H1 (cell line): ENCODE data around the gene RERE. TPM values are rescaled to one million over a fixed set of nuclear protein-coding genes. Genes with fewer than 3 reads are reported as not detected.

Experiments used
- CTCF ChIA-PET: fragments of 300-600 bp; sonication (Branson Sonifier 250); formaldehyde crosslinking; loops from one replicate; lab custom pipeline; 2021; ENCODE audit not compliant: partially characterized antibody; lab: Charles Lee
- POLR2A ChIA-PET: fragments of 300-600 bp; sonication (Branson Sonifier 250); formaldehyde crosslinking; loops from one replicate; lab custom pipeline; 2021; ENCODE audit warnings: inconsistent platforms; ENCODE audit not compliant: partially characterized antibody; lab: Charles Lee
- DNase-seq, 2 experiments: peaks; one replicate each; pipeline versions ENCODE4 v3.0.0 to v3.0.0-alpha.2; 2010 to 2022; ENCODE audit warnings: low spot score in 2 of 2, low read depth in 1 of 2, mixed read lengths in 1 of 2
- FAIRE-seq: peaks from 2 replicates; lab custom pipeline; 2011; peaks lifted over from hg19 to GRCh38; lab: Jason Lieb, UNC
- H2AFZ ChIP-seq: 2 replicates; pipeline ENCODE4 v1.8.1; 2012; ENCODE audit warnings: low read length, inconsistent platforms
- H2AK5ac ChIP-seq: 2 replicates; pipeline ENCODE4 v1.6.1; 2013; ENCODE audit warnings: low read depth, low read length
- H2BK120ac ChIP-seq: replicated peaks from 2 replicates; pipeline ENCODE3; 2013; ENCODE audit warnings: low read depth, low read length, inconsistent platforms
- H2BK12ac ChIP-seq: 2 replicates; pipeline ENCODE4 v1.6.1; 2013; ENCODE audit warnings: low read depth, low read length
- H2BK15ac ChIP-seq: 2 replicates; pipeline ENCODE4 v1.6.1; 2013; ENCODE audit warnings: low read length
- H2BK20ac ChIP-seq: 2 replicates; pipeline ENCODE4 v1.6.1; 2013; ENCODE audit warnings: low read length
- H2BK5ac ChIP-seq: 2 replicates; pipeline ENCODE4 v1.6.1; 2013; ENCODE audit warnings: low read depth, low read length
- H3K14ac ChIP-seq: 2 replicates; pipeline ENCODE4 v1.6.1; 2013; ENCODE audit warnings: inconsistent platforms; ENCODE audit not compliant: insufficient read length
- H3K18ac ChIP-seq: 2 replicates; pipeline ENCODE4 v1.6.1; 2013; ENCODE audit warnings: low read length; ENCODE audit errors: extremely low read depth
- H3K23ac ChIP-seq: 2 replicates; pipeline ENCODE4 v1.6.1; 2013; ENCODE audit warnings: inconsistent platforms; ENCODE audit not compliant: insufficient read length
- H3K23me2 ChIP-seq: 2 replicates; pipeline ENCODE4 v1.6.1; 2013; ENCODE audit warnings: low read depth, low read length
- H3K27ac ChIP-seq: 2 replicates; pipeline ENCODE4 v1.6.1; 2011; ENCODE audit warnings: low read depth, low read length, inconsistent platforms
- H3K27me3 ChIP-seq, 4 experiments: replicated peaks in 1 of 4; 1 replicate in 1 of 4; 2 replicates in 3 of 4; pipeline versions ENCODE4 v1.6.1 to v1.8.1; 2011 to 2013; ENCODE audit warnings: low read length in 3 of 4, mild to moderate bottlenecking in 3 of 4, inconsistent platforms in 2 of 4, mixed read lengths in 2 of 4, moderate library complexity in 1 of 4; ENCODE audit not compliant: control insufficient read depth in 3 of 4, insufficient read depth in 3 of 4; ENCODE audit errors: extremely low read depth in 1 of 4
- H3K36me3 ChIP-seq, 4 experiments: 2 replicates each; pipeline versions ENCODE4 v1.6.1 to v1.8.1; 2011 to 2013; ENCODE audit warnings: mild to moderate bottlenecking in 4 of 4, low read length in 3 of 4, moderate library complexity in 2 of 4, control low read depth in 1 of 4, inconsistent platforms in 1 of 4; ENCODE audit not compliant: insufficient read depth in 4 of 4, control insufficient read depth in 2 of 4
- H3K4ac ChIP-seq: replicated peaks from 2 replicates; pipeline ENCODE3; 2013; ENCODE audit warnings: low read length, low read depth, mixed read lengths, inconsistent platforms; ENCODE audit not compliant: insufficient read length
- H3K4me1 ChIP-seq, 4 experiments: replicated peaks in 1 of 4; 1 replicate in 1 of 4; 2 replicates in 3 of 4; pipeline versions ENCODE4 v1.6.1 to v1.8.1; 2011 to 2013; ENCODE audit warnings: low read length in 3 of 4, inconsistent platforms in 2 of 4, mixed read lengths in 1 of 4; ENCODE audit not compliant: insufficient read depth in 4 of 4, control insufficient read depth in 3 of 4
- H3K4me2 ChIP-seq, 2 experiments: 2 replicates each; pipeline versions ENCODE4 v1.6.1 to v1.8.1; 2011 to 2013; ENCODE audit warnings: low read depth in 2 of 2, low read length in 2 of 2, control low read depth in 1 of 2, inconsistent platforms in 1 of 2, mild to moderate bottlenecking in 1 of 2; ENCODE audit not compliant: insufficient read depth in 1 of 2
- H3K4me3 ChIP-seq, 4 experiments: fragments of 200-600, 300-600 bp in 1 of 4; sonication (generic), shearing (Covaris generic), sonication (Bioruptor Twin) in 1 of 4; 2 replicates each; pipeline versions ENCODE4 v1.5.1 to v1.8.1; 2011 to 2016; ENCODE audit warnings: low read length in 4 of 4, low read depth in 3 of 4, control low read depth in 2 of 4, inconsistent platforms in 2 of 4, mild to moderate bottlenecking in 2 of 4, mixed read lengths in 1 of 4, moderate library complexity in 1 of 4; ENCODE audit not compliant: insufficient read depth in 2 of 4; ENCODE audit errors: extremely low read depth in 1 of 4
- H3K56ac ChIP-seq: replicated peaks from 2 replicates; pipeline ENCODE3; 2013; ENCODE audit warnings: low read depth, mild to moderate bottlenecking, mixed read lengths, low read length, inconsistent platforms; ENCODE audit not compliant: insufficient read length
- H3K79me1 ChIP-seq: 2 replicates; pipeline ENCODE4 v1.6.1; 2013; ENCODE audit warnings: low read depth, low read length, control low read depth
- H3K79me2 ChIP-seq, 2 experiments: 2 replicates each; pipeline versions ENCODE4 v1.6.1 to v1.8.1; 2012 to 2013; ENCODE audit warnings: low read length in 2 of 2, mild to moderate bottlenecking in 2 of 2, inconsistent platforms in 1 of 2; ENCODE audit not compliant: insufficient read depth in 2 of 2, control insufficient read depth in 1 of 2
- H3K9ac ChIP-seq, 4 experiments: replicated peaks in 1 of 4; 1 replicate in 1 of 4; 2 replicates in 3 of 4; pipeline versions ENCODE4 v1.6.1 to v1.8.1; 2011 to 2013; ENCODE audit warnings: low read depth in 3 of 4, low read length in 3 of 4, control low read depth in 2 of 4, mild to moderate bottlenecking in 2 of 4, moderate library complexity in 2 of 4, inconsistent platforms in 1 of 4; ENCODE audit errors: extremely low read depth in 1 of 4
- H3K9me3 ChIP-seq, 2 experiments: 2 replicates each; pipeline versions ENCODE4 v1.6.1 to v1.8.1; 2012 to 2013; ENCODE audit warnings: mild to moderate bottlenecking in 2 of 2, moderate library complexity in 2 of 2, control low read depth in 1 of 2, inconsistent platforms in 1 of 2, low read depth in 1 of 2, low read length in 1 of 2, mixed read lengths in 1 of 2; ENCODE audit not compliant: insufficient read depth in 2 of 2
- H4K20me1 ChIP-seq, 2 experiments: replicated peaks in 1 of 2; 2 replicates each; pipeline versions ENCODE3 to v1.8.1; 2011 to 2013; ENCODE audit warnings: inconsistent platforms in 2 of 2, low read length in 2 of 2, mild to moderate bottlenecking in 1 of 2; ENCODE audit not compliant: insufficient read depth in 2 of 2, control insufficient read depth in 1 of 2
- H4K5ac ChIP-seq: 2 replicates; pipeline ENCODE4 v1.6.1; 2013; ENCODE audit warnings: low read length, low read depth, mixed read lengths, inconsistent platforms; ENCODE audit not compliant: insufficient read length
- H4K8ac ChIP-seq: 2 replicates; pipeline ENCODE4 v1.8.0; 2013; ENCODE audit warnings: mild to moderate bottlenecking, moderate library complexity, low read length, inconsistent platforms; ENCODE audit not compliant: insufficient read depth; ENCODE audit errors: extremely low read depth
- H4K91ac ChIP-seq: replicated peaks from 2 replicates; pipeline ENCODE3; 2013; ENCODE audit warnings: low read length, mixed read lengths, inconsistent platforms; ENCODE audit not compliant: insufficient read length
- BACH1 ChIP-seq: IDR thresholded peaks from 2 replicates; pipeline ENCODE4 v1.6.1; 2012; ENCODE audit warnings: low read length, improper control_type of control experiment
- BCL11A ChIP-seq, 2 experiments: IDR thresholded peaks; one replicate each; pipeline ENCODE4 v1.6.1; 2011; ENCODE audit warnings: low read depth in 2 of 2, low read length in 2 of 2, mild to moderate bottlenecking in 2 of 2
- CBX5 ChIP-seq: fragments of 300-800, 300-1000 bp; sonication (generic); IDR thresholded peaks from 2 replicates; pipeline ENCODE4 v1.7.1; 2016; ENCODE audit warnings: antibody characterized with exemption, low read length, low read depth
- CHD1 ChIP-seq: IDR thresholded peaks from 2 replicates; pipeline ENCODE4 v1.6.1; 2012; ENCODE audit warnings: low read depth, low read length, improper control_type of control experiment
- EZH2 ChIP-seq: fragments of 200-600 bp; sonication (generic); IDR thresholded peaks from 2 replicates; pipeline ENCODE4 v1.7.1; 2012; ENCODE audit warnings: low read depth, mild to moderate bottlenecking, moderate library complexity, low read length, inconsistent platforms; ENCODE audit not compliant: severe bottlenecking
- JUN ChIP-seq: IDR thresholded peaks from 2 replicates; pipeline ENCODE4 v1.6.1; 2011; ENCODE audit warnings: low read depth, mild to moderate bottlenecking, improper control_type of control experiment, low read length
- KDM5A ChIP-seq: fragments of 200-600 bp; IDR thresholded peaks from 2 replicates; pipeline ENCODE4 v1.7.1; 2012; ENCODE audit warnings: mild to moderate bottlenecking, low read length, inconsistent platforms, mixed read lengths
- RXRA ChIP-seq: IDR thresholded peaks from 2 replicates; pipeline ENCODE4 v1.6.1; 2011; ENCODE audit warnings: low read depth, mild to moderate bottlenecking, low read length, moderate library complexity; ENCODE audit not compliant: insufficient read depth
- SP2 ChIP-seq: IDR thresholded peaks from 2 replicates; pipeline ENCODE4 v1.6.1; 2012; ENCODE audit warnings: mild to moderate bottlenecking, low read length, inconsistent platforms
- TAF7 ChIP-seq: optimal IDR thresholded peaks from 2 replicates; pipeline ENCODE3; 2011; ENCODE audit warnings: low read depth, mild to moderate bottlenecking, inconsistent platforms, low read length, moderate library complexity, borderline replicate concordance
- TBP ChIP-seq: IDR thresholded peaks from 2 replicates; pipeline ENCODE4 v1.6.1; 2011; ENCODE audit warnings: low read depth, low read length, improper control_type of control experiment
- TCF12 ChIP-seq: IDR thresholded peaks from 2 replicates; pipeline ENCODE4 v1.6.1; 2011; ENCODE audit warnings: low read depth, mild to moderate bottlenecking, low read length
- WGBS, 2 experiments: shearing (Covaris generic) in 1 of 2; methylation state at CpG; one replicate each; pipeline versions ENCODE4 v1.1.6 to v1.1.7; 2013 to 2015; ENCODE audit warnings: low lambda C conversion rate in 2 of 2, mixed read lengths in 2 of 2, inconsistent platforms in 1 of 2, low coverage in 1 of 2, missing lambda C conversion rate in 1 of 2; ENCODE audit not compliant: insufficient replicate concordance in 2 of 2, insufficient coverage in 1 of 2, insufficient read length in 1 of 2; ENCODE audit errors: extremely low coverage in 1 of 2, missing lambda C conversion rate in 1 of 2; 5-methylcytosine and 5-hydroxymethylcytosine counted together
- polyA plus RNA-seq, 7 experiments: library from polyadenylated mRNA; depleted of rRNA in 3 of 7; stranded (reverse) in 5 of 7; unstranded in 2 of 7; fragments of >200 nt in 5 of 7; fragments of 200-250 nt in 2 of 7; gene quantifications; 1 replicate in 5 of 7; 2 replicates in 1 of 7; 4 replicates in 1 of 7; pipeline versions ENCODE4 v1.2.1 to v1.2.3, GENCODE V29; 2011 to 2013; ENCODE audit warnings: missing spikeins in 2 of 7, mixed read lengths in 2 of 7
- total RNA-seq: library from RNA; stranded (reverse); fragmentation: NEBNext Ultra II Directional; extraction: Animal tissue kit (Norgen Biotek cat#: 25700); gene quantifications from 2 replicates; pipeline ENCODE4 v1.2.1, GENCODE V29; 2021
- TF ChIP-seq, protein P1 (sequence below): IDR thresholded peaks from 2 replicates; pipeline ENCODE4 v1.6.1; 2012; ENCODE audit warnings: low read length, inconsistent platforms

Gene RERE
- total and polyA plus RNA-seq, 2 of the 8 experiments (the other 6 are each of a cell fraction or from before 2014, with no cell fraction given): 15.3 to 142 TPM

DNA sequence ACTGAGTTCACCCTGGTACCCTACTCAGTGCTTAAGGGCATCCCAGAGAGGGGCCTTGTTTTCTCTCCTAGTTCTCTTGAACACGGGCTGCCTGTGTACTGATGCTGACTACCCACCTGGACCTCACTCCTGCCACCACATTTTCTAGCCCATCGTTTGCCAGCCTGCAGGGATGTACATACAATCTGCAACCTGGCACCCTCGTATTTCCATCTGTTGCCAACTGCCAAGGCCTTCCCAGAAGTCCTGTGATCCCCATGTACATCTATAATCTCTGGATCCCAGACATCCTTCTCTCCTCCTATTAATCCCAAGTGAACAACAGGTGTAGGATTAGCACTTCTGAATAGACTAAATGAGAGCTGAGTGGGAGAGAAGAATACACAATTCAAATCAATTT, 287.5 kb downstream of the RERE start:
- no peak overlapping the region for H3K56ac ChIP-seq
- no peak for TF ChIP-seq EZH2
- TF ChIP-seq BACH1: no peak
- no peak for TF ChIP-seq CHD1
- no peak for TF ChIP-seq KDM5A
- TF ChIP-seq JUN: no peak
- no peak for TF ChIP-seq TBP
- TF ChIP-seq RXRA: no peak
- TF ChIP-seq BCL11A (IDR thresholded peaks at IDR 0.05; ENCODE audit: low read depth in 2 of 2, low read length in 2 of 2): no peak
- no peak for TF ChIP-seq CBX5
- TF ChIP-seq SP2: no peak
- TF ChIP-seq, protein P1, sequence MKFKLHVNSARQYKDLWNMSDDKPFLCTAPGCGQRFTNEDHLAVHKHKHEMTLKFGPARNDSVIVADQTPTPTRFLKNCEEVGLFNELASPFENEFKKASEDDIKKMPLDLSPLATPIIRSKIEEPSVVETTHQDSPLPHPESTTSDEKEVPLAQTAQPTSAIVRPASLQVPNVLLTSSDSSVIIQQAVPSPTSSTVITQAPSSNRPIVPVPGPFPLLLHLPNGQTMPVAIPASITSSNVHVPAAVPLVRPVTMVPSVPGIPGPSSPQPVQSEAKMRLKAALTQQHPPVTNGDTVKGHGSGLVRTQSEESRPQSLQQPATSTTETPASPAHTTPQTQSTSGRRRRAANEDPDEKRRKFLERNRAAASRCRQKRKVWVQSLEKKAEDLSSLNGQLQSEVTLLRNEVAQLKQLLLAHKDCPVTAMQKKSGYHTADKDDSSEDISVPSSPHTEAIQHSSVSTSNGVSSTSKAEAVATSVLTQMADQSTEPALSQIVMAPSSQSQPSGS: no peak
- TF ChIP-seq TAF7: no peak
- no peak for TF ChIP-seq TCF12

More for the DNA sequence above, 287.5 kb downstream of the RERE start:
- no peak overlapping the region for H4K91ac ChIP-seq
- H3K79me2 ChIP-seq: peaks cover 0 to 34% of the 10 kb centered on the region in 2 experiments; a peak in 3 of 4 replicates
- CTCF ChIA-PET: interaction anchor here (1.5 kb wide), 1 partner anchor 19 kb away, joined by 3 read pairs; no protein-coding TSS in a partner anchor
- no peak overlapping the region for H2AK5ac ChIP-seq
- no peak overlapping the region for H4K5ac ChIP-seq
- H2BK15ac ChIP-seq: no peak overlapping the region
- H3K14ac ChIP-seq: no peak overlapping the region
- no peak overlapping the region for H2BK12ac ChIP-seq
- no peaks in the 10 kb centered on the region for H3K27me3 ChIP-seq
- H3K79me1 ChIP-seq: peaks cover 2% of the 10 kb centered on the region; the same call in 1 of the 2 replicates
- no peak overlapping the region for H3K4me3 ChIP-seq
- H3K4me2 ChIP-seq: no peak overlapping the region
- no peak overlapping the region for H2BK20ac ChIP-seq
- H3K9ac ChIP-seq: no peak overlapping the region
- no peak overlapping the region for H2AFZ ChIP-seq
- H4K20me1 ChIP-seq: peaks cover 2% of the 10 kb centered on the region in 2 experiments
- no peak overlapping the region for H3K18ac ChIP-seq
- WGBS, 2 experiments: 81% methylated on average over 3 of the region's 3 CpGs; no CpG with 5 or more reads in 1 of the 2 experiments
- H2BK120ac ChIP-seq: no peak overlapping the region
- no peak overlapping the region for H4K8ac ChIP-seq
- H3K23ac ChIP-seq: no peak overlapping the region
- no peaks in the 10 kb centered on the region for H3K23me2 ChIP-seq
- no peaks in the 10 kb centered on the region for H3K36me3 ChIP-seq
- no peak overlapping the region for H2BK5ac ChIP-seq
- POLR2A ChIA-PET: interaction anchor here (0.6 to 2.0 kb wide), 2 partner anchors 9 to 16 kb away, joined by 3 to 5 read pairs; no protein-coding TSS in a partner anchor
- no peaks in the 10 kb centered on the region for H3K9me3 ChIP-seq
- H3K27ac ChIP-seq: no peak overlapping the region
- no peak for DNase-seq
- H3K4me1 ChIP-seq: peaks cover 6 to 14% (median 9%) of the 10 kb centered on the region in 4 experiments
- no peak for FAIRE-seq
- H3K4ac ChIP-seq: no peak overlapping the region
